HEK293T (cell line): ENCODE measurements around the gene POU2AF3.

ENCODE experiments used
- CTCF ChIA-PET: fragments of 350-600 bp; formaldehyde crosslinking; extraction: SDS; loops from one replicate; lab custom pipeline; 2021; ENCODE audit warnings: antibody characterized with exemption, inconsistent platforms; lab: Yijun Ruan, JAX
- POLR2A ChIA-PET: fragments of 350-600 bp; formaldehyde crosslinking; extraction: SDS; loops from one replicate; lab custom pipeline; 2020; ENCODE audit warnings: antibody characterized with exemption, inconsistent platforms; lab: Yijun Ruan, JAX
- DNase-seq: peaks from one replicate; pipeline ENCODE4 v3.0.0; 2012; ENCODE audit warnings: mixed read lengths; ENCODE audit errors: extremely low spot score
- ARNT ChIP-seq: fragments of 450-650 bp; IDR thresholded peaks from 2 replicates; pipeline ENCODE4 v1.6.1; 2017; ENCODE audit warnings: mild to moderate bottlenecking
- BHLHE40 ChIP-seq: fragments of 450-650 bp; IDR thresholded peaks from 2 replicates; pipeline ENCODE4 v1.6.1; 2016; ENCODE audit warnings: mild to moderate bottlenecking, moderate library complexity, borderline replicate concordance
- CTBP1 ChIP-seq: fragments of 450-650 bp; IDR thresholded peaks from 2 replicates; pipeline ENCODE4 v1.6.1; 2016; ENCODE audit warnings: borderline replicate concordance
- ELF4 ChIP-seq: fragments of 450-650 bp; IDR thresholded peaks from 2 replicates; pipeline ENCODE4 v1.6.1; 2017; ENCODE audit warnings: antibody characterized with exemption
- FOXA1 ChIP-seq: fragments of 450-650 bp; IDR thresholded peaks from 2 replicates; pipeline ENCODE4 v1.6.1; 2016; ENCODE audit warnings: mild to moderate bottlenecking
- FOXK2 ChIP-seq: fragments of 450-650 bp; IDR thresholded peaks from 2 replicates; pipeline ENCODE4 v1.6.1; 2016; ENCODE audit warnings: mild to moderate bottlenecking
- FOXM1 ChIP-seq: fragments of 450-650 bp; IDR thresholded peaks from 2 replicates; pipeline ENCODE4 v1.6.1; 2017; ENCODE audit warnings: mild to moderate bottlenecking, borderline replicate concordance
- HDGF ChIP-seq: fragments of 450-650 bp; IDR thresholded peaks from 2 replicates; pipeline ENCODE4 v1.6.1; 2017; ENCODE audit warnings: antibody characterized with exemption, borderline replicate concordance
- L3MBTL2 ChIP-seq: fragments of 450-650 bp; conservative IDR thresholded peaks from 2 replicates; pipeline ENCODE4 v1.6.1; 2016; ENCODE audit warnings: mild to moderate bottlenecking
- LEF1 ChIP-seq: fragments of 450-650 bp; IDR thresholded peaks from 2 replicates; pipeline ENCODE4 v1.6.1; 2017; ENCODE audit warnings: mild to moderate bottlenecking, borderline replicate concordance
- NFRKB ChIP-seq: fragments of 450-650 bp; IDR thresholded peaks from 2 replicates; pipeline ENCODE4 v1.6.1; 2016; ENCODE audit warnings: mild to moderate bottlenecking, moderate library complexity
- SP1 ChIP-seq: fragments of 450-650 bp; IDR thresholded peaks from 2 replicates; pipeline ENCODE4 v1.6.1; 2017
- SUZ12 ChIP-seq: fragments of 450-650 bp; IDR thresholded peaks from 2 replicates; pipeline ENCODE4 v1.6.1; 2016; ENCODE audit warnings: mild to moderate bottlenecking
- TARDBP ChIP-seq: fragments of 450-650 bp; IDR thresholded peaks from 2 replicates; pipeline ENCODE4 v1.6.1; 2016
- ZNF384 ChIP-seq: fragments of 450-650 bp; IDR thresholded peaks from 2 replicates; pipeline ENCODE4 v1.6.1; 2016
- TF ChIP-seq, protein P1 (sequence below): fragments of 450-650 bp; IDR thresholded peaks from 2 replicates; pipeline ENCODE4 v1.6.1; 2016

The POU2AF3 gene

DNA sequence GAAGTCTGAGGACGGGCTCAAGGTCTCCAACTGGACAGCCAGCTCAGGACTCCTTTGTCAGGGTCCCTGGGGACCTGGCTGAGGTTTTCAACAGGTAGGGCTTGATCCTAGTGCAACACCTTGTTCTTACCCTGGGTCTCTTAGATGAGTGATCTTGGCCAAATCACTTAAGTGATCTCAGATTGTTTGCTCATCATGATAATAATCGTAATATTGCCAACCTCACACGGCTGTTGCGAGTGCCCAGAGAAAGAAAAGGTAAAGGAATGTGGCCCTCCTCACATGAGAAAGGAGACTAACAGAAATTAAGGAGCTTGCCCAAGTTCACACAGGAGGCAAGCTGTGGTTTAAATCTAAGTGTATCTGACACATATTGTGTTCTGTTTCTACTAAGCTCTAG is 28.5 kb downstream of the POU2AF3 start:
- ChIA-PET CTCF (no interaction called here), POLR2A (no interaction called here)
- no peak for DNase-seq
- no peak for TF ChIP-seq HDGF
- TF ChIP-seq BHLHE40 = no peak

DNA sequence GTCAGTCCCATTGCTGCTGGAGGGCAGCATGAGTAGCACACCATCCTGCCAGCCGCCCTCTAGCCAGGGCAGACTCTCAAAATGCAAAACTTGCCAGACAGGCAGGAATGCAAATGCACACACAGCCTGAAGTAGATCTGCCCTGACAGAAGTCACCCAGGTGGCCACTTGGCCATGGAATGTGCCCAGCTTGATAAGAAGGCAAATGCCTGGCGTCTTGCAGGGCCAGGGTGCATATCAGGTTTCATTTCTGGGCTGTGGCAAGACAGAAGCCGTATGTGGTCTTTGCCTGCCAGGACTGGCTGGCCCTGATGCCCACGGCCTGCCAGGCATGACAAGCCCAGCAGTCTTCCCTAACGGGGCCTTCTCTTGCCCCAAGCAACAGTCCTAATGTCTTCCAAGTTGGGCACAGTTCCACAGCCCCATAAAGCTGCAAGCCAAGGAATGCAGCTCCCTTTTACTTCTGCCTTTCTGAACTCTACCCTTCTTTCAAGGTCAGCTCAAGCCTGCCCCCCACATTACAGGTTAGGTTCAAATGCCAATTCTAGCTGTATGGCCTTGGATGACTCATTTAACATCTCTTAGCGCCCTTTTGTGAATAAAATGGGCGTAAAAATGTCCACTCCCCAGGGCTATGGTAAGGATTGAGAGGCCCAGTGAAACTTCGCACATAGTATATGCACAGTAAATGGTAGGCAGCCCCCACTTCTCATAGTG is 29.7 kb downstream of the POU2AF3 start:
- ChIA-PET POLR2A (no interaction called here), CTCF (no interaction called here)
- DNase-seq = no peak
- TF ChIP-seq BHLHE40 = no peak

DNA sequence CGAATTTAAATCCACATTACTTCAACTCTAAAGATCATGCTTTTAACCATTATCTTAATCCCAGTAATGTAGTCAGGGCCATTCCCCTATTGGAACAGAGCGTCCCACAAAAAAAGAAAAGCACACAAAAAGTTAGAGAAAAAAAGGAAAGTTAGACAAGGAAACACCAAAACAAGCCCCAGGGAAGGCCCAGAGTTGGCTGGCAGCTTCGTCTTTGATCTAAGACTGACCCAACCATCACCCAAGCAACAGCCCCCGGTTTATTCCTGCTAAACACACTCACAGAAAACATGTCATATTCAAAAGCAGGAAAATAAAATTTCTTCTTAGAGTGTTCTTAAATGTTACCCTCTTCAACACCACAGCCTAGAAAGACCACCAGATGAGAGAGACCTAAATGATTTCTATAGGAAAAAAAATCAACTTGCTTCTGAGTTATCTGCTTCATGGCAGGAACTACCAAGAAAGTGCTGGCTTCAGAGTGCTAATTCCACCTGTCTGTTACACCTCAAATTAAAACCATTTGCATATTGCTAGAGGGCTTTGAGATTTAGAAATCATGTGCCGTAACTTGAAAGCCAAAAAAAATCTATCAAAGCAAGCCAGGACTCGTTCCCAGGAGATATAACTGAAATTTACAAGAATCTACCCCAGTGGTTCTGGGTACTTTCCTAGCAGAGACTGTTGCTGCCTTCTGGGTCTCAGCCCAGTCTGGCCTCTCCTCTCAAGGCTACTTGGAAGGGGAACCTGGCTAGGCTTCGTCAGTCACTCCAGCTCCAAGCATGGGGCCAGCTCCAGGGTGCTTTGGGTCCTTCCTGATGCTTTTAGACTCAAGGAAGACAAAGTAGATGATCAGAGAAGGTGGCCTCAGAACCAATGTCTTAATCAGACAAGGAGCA is 31.2 kb downstream of the POU2AF3 start:
- no peak for DNase-seq
- CTCF ChIA-PET = no interaction called here

DNA sequence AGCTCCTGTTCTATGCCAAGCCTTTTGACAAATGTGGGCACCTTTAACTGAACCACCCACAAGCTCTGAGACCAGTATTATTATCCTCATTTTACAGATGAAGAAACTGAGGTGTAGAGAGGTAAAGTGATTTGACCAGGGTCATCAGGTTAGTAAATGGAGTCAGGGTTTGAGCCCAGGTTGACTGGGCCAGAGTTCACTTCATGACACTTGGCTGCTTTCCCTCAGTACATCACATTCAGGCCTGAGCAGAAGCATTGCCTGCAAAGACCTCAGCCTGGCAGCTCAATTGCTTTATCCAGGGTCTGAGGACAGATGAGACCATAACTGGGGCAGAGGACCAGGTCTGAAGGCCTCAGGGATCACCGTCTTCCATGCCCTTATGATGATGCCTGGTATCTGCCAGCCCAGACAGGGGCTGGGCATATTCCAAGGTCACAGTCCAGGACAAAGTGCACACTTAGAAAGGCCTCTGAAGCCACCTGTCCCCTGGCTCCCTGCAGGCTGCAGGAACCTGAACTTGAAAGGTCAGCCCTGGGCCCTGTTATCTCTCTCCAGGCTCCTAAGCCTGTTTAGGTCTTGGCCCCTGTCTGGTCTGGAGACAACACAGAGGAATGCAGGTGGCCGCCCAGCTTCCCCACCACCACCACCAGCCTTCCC is 32.0 kb downstream of the POU2AF3 start:
- CTCF ChIA-PET = no interaction called here
- no peak for DNase-seq

More for the DNA sequence above, 31.2 kb downstream of the POU2AF3 start:
- POLR2A ChIA-PET = no interaction called here
- TF ChIP-seq FOXK2 (no peak), HDGF (no peak), L3MBTL2 (no peak), FOXA1 (no peak), CTBP1 (no peak), SUZ12 (no peak), NFRKB (no peak), LEF1 (no peak), FOXM1 (no peak), TARDBP (no peak)
- TF ChIP-seq, protein P1, sequence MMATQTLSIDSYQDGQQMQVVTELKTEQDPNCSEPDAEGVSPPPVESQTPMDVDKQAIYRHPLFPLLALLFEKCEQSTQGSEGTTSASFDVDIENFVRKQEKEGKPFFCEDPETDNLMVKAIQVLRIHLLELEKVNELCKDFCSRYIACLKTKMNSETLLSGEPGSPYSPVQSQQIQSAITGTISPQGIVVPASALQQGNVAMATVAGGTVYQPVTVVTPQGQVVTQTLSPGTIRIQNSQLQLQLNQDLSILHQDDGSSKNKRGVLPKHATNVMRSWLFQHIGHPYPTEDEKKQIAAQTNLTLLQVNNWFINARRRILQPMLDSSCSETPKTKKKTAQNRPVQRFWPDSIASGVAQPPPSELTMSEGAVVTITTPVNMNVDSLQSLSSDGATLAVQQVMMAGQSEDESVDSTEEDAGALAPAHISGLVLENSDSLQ = no peak

DNA sequence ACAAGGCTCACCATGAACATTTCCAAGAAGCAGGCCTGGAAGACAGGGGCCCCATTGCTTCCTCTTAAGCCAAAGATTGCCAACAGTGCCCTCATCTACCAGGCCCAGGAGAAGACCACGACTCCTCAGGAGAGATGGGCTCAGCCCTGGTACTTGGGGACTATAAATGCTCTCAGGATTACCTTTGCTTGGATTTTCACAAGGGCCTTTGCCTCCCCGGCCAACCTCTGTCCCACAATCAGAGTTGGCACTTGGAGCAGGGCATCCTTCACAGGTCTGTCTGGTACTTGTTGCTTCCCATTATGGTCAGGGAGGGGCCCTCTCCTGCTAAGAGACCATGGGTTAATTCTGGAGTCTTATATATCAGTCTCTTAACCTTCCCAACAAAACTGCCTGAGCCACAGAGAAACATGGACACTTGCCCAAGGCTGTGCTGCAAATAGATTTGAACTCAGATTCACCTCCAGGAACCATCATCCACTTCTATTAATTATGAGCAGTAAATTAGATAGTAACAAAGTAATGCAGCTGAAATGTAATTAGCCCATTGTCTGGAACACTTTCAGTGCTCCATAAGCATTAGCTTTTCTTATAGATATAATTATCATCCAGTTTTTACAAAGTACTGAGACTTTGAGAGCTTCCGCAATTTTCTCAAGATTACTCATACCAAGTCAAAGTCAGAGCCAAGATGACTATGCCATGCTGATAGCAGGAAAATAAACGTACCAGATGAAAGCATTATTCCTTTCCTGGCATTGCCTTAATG is 33.5 kb downstream of the POU2AF3 start:
- no peak for TF ChIP-seq BHLHE40
- TF ChIP-seq HDGF = no peak
- TF ChIP-seq SUZ12 = no peak
- no peak for TF ChIP-seq ELF4
- no peak for TF ChIP-seq TARDBP
- TF ChIP-seq FOXK2 = no peak
- no peak for TF ChIP-seq ARNT
- TF ChIP-seq, protein P1 = no peak
- no peak for TF ChIP-seq FOXA1
- no peak for TF ChIP-seq SP1
- no peak for TF ChIP-seq FOXM1
- no peak for TF ChIP-seq CTBP1
- TF ChIP-seq L3MBTL2 = no peak
- no peak for TF ChIP-seq NFRKB
- ChIA-PET POLR2A (no interaction called here), CTCF (no interaction called here)
- no peak for DNase-seq

More for the DNA sequence above, 32.0 kb downstream of the POU2AF3 start:
- POLR2A ChIA-PET = no interaction called here
- TF ChIP-seq SP1 = no peak
- no peak for TF ChIP-seq FOXM1

DNA sequence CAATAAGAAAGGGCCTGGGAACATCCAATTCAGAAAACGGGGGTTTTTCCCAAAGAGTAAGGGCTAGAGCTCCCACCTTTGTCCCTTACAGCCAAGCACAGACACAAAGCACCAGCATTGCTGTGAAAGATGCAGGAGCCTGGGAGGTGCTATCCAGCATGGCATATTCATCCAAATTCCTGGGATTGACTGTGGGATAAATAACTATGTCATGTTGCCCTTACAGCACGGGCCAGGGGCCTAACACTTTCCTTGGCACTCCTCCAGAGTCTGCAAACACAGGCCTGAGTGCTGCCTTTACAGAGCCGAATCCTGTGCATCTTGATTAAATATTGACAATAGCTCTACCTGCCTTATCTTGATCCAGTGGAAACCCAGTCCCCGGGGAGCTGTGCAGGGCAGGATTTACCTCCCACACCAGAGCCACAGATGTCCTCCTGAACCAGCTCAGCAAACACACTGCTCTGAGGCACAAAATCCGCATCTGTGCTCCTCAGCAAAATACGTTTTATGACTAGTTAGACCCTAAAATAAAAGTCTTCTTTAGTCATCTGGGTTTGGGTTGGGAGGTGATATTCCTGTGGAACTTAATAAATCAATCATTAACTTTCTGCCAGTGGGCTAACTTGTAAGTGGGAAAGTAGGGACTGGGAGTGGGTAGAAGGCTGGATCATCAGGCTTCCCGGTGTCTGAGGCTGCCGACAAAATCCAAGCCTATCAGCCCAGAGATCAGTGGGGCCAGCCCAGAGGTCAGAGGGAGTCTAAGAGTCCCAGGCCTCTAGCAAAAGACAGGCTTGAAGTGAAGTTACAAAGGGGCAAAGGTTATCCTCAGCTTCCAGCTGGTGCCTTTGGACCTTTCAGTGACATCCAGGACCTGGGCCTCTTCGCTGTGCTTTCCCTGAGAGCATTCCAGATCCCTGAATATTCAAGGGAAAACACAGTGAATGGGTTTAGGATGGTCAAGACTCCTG is 36.5 kb downstream of the POU2AF3 start:
- DNase-seq = no peak
- ChIA-PET CTCF (no interaction called here), POLR2A (no interaction called here)
- no peak for TF ChIP-seq FOXK2
- no peak for TF ChIP-seq NFRKB
- TF ChIP-seq TARDBP = no peak
- TF ChIP-seq HDGF = no peak
- TF ChIP-seq ZNF384 = no peak
- TF ChIP-seq FOXM1 = no peak
- no peak for TF ChIP-seq L3MBTL2
- no peak for TF ChIP-seq FOXA1
- no peak for TF ChIP-seq BHLHE40
- TF ChIP-seq ELF4 = no peak
- TF ChIP-seq, protein P1 = no peak
